Vagina (tissue), 2 donors: Measurements from ENCODE around the gene PLK2. TPM values are rescaled to one million over a fixed set of nuclear protein-coding genes. Genes with fewer than 3 reads are reported as not detected.

Source experiments
- DNase-seq, 2 donors: peaks; one replicate each; pipeline ENCODE4 v3.0.0-alpha.2; 2017; ENCODE audit errors: extremely low spot score in 2 of 2
- H3K27ac ChIP-seq: fragments of 200-600 bp; sonication (generic); one replicate; pipeline ENCODE4 v1.5.1; 2019
- H3K27me3 ChIP-seq: fragments of 200-600 bp; sonication (generic); one replicate; pipeline ENCODE4 v1.5.1; 2019
- H3K36me3 ChIP-seq, 2 donors: fragments of 200-600 bp; sonication (generic); one replicate each; pipeline ENCODE4 v1.5.1; 2017 to 2019
- H3K4me1 ChIP-seq: fragments of 200-600 bp; sonication (generic); one replicate; pipeline ENCODE4 v1.5.1; 2019
- H3K4me3 ChIP-seq, 2 donors: fragments of 200-600 bp; sonication (generic); 1 replicate in 1 of 2; 2 replicates in 1 of 2; pipeline ENCODE4 v1.5.1; 2016 to 2019
- H3K9me3 ChIP-seq: fragments of 200-600 bp; sonication (generic); one replicate; pipeline ENCODE4 v1.5.1; 2019
- CTCF ChIP-seq, 3 experiments: fragments of 450-650 bp in 2 of 3; fragments of 200-600 bp in 1 of 3; sonication (generic) in 1 of 3; IDR thresholded peaks; one replicate each; pipeline ENCODE4 v1.5.1; 2017 to 2019; ENCODE audit warnings: antibody characterized with exemption in 3 of 3, mild to moderate bottlenecking in 2 of 3, moderate library complexity in 2 of 3
- POLR2A ChIP-seq, 2 donors: fragments of 450-650 bp; IDR thresholded peaks; one replicate each; pipeline ENCODE4 v1.6.1; 2017; ENCODE audit warnings: antibody characterized with exemption in 2 of 2, mild to moderate bottlenecking in 2 of 2, moderate library complexity in 2 of 2
- POLR2AphosphoS5 ChIP-seq, 2 donors: sonication (generic); formaldehyde crosslinking; IDR thresholded peaks; one replicate each; pipeline ENCODE4 v1.9.0; 2017; ENCODE audit warnings: antibody characterized with exemption in 2 of 2, mild to moderate bottlenecking in 2 of 2, low read depth in 1 of 2; ENCODE audit not compliant: insufficient read depth in 1 of 2
- intact Hi-C: fragments of 100-400 bp; cut with DNase I; formaldehyde crosslinking; loops from one replicate; pipeline ENCODE4 v1.15.1; 2023
- total RNA-seq: library from RNA; depleted of rRNA; stranded (reverse); fragments of >200 nt; gene quantifications from one replicate; pipeline ENCODE4 v1.2.3, GENCODE V29; 2016

The PLK2 gene
- total RNA-seq, 1 donor from 2014 or later = 169 TPM

DNA sequence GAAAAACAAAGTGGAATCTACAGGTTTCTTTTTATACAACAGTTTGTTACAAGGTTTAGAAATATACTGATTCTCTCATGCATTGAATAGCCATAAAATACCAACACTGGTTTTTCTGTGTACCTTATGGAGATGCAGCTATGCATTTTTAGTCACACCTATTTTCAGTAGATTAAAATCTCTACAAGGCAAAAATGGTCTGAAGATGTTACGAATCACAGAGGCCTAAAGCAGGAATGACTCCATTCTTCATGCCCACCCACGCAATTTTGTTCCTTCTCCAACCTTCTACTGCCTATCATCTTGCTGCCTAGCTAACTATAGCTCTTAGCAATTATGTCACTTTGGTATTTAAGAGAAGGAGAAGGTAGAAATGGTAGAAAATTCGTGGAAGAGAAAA, 9.9 kb downstream of the PLK2 start:
- Histone ChIP-seq H3K4me3 (no peak overlapping the region), H3K27ac (no peak overlapping the region), H3K4me1 (peaks cover 33% of the 10 kb centered on the region), H3K27me3 (no peaks in the 10 kb centered on the region), H3K36me3 (peaks cover 0 to 13% of the 10 kb centered on the region in 2 donors), H3K9me3 (no peaks in the 10 kb centered on the region)
- no peak for TF ChIP-seq POLR2A (IDR thresholded peaks at IDR 0.05)
- no peak for TF ChIP-seq POLR2AphosphoS5 (IDR thresholded peaks at IDR 0.05; ENCODE audit: insufficient read depth in 1 of 2, low read depth in 1 of 2)
- no peak for TF ChIP-seq CTCF (IDR thresholded peaks at IDR 0.05)
- DNase-seq = no peak
- intact Hi-C loops = no loop called here

DNA sequence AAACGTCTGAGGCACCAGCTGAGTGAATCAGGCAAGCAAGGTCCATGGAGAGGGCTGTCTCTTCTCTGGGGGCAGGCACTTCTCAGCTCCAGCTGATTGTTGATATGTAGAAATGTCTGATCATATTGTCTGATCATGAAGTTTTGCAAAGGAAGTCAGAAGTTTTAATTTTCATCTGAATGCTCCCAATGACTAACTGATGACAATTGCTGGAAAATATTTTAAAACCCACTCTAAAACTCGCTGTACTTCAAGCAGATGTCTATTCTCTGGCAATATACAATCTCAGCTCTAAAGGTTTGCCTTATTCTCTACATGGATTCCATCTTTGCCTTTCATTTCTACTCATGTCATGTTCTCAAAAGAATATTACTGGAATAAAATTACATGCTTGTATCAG, 12.7 kb downstream of the PLK2 start:
- intact Hi-C loops = no loop called here
- Histone ChIP-seq H3K9me3 (no peaks in the 10 kb centered on the region), H3K36me3 (no peaks in the 10 kb centered on the region), H3K4me1 (peaks cover 5% of the 10 kb centered on the region), H3K4me3 (no peak overlapping the region), H3K27me3 (no peaks in the 10 kb centered on the region), H3K27ac (no peak overlapping the region)
- DNase-seq = no peak
- no peak for TF ChIP-seq CTCF (IDR thresholded peaks at IDR 0.05)

DNA sequence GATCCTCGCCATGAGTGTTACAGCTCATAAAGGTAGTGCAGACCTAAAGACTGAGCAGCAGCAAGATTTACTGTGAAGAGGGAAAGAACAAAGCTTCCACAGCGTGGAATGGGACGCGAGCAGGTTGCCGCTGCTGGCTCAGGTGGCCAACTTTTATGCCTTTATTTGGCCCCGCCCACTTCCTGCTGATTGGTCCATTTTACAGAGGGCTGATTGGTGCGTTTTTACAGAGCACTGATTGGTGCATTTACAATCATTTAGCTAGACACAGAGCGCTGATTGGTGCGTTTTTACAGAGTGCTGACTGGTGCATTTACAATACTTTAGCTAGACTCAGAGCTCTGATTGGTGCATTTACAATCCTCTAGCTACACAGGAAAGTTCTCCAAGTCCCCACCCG, 13.9 kb downstream of the PLK2 start:
- DNase-seq = no peak
- no peak overlapping the region for H3K4me3 ChIP-seq
- H3K9me3 ChIP-seq = no peaks in the 10 kb centered on the region
- no peaks in the 10 kb centered on the region for H3K4me1 ChIP-seq
- H3K27me3 ChIP-seq = no peaks in the 10 kb centered on the region
- no peaks in the 10 kb centered on the region for H3K36me3 ChIP-seq
- H3K27ac ChIP-seq = no peak overlapping the region
- intact Hi-C loops = no loop called here
- TF ChIP-seq CTCF (IDR thresholded peaks at IDR 0.05) = no peak
- TF ChIP-seq POLR2A (IDR thresholded peaks at IDR 0.05) = no peak
- no peak for TF ChIP-seq POLR2AphosphoS5 (IDR thresholded peaks at IDR 0.05; ENCODE audit: insufficient read depth in 1 of 2, low read depth in 1 of 2)

GRCh38 chr5:58444805-58445204, 15.1 kb downstream of the PLK2 start:
- Histone ChIP-seq H3K4me1 (no peaks in the 10 kb centered on the region), H3K27me3 (no peaks in the 10 kb centered on the region), H3K36me3 (no peaks in the 10 kb centered on the region), H3K27ac (no peak overlapping the region), H3K9me3 (no peaks in the 10 kb centered on the region), H3K4me3 (no peak overlapping the region)
- TF ChIP-seq POLR2AphosphoS5 (IDR thresholded peaks at IDR 0.05; ENCODE audit: insufficient read depth in 1 of 2, low read depth in 1 of 2) (no peak), CTCF (IDR thresholded peaks at IDR 0.05) (no peak), POLR2A (IDR thresholded peaks at IDR 0.05) (no peak)
- intact Hi-C loops = no loop called here
- DNase-seq = no peak

- no peak for DNase-seq
- no peaks in the 10 kb centered on the region for H3K36me3 ChIP-seq
- H3K4me3 ChIP-seq = no peak overlapping the region
- H3K27me3 ChIP-seq = no peaks in the 10 kb centered on the region
- no peak overlapping the region for H3K27ac ChIP-seq
- no peaks in the 10 kb centered on the region for H3K4me1 ChIP-seq
- TF ChIP-seq POLR2A (IDR thresholded peaks at IDR 0.05) (no peak), POLR2AphosphoS5 (IDR thresholded peaks at IDR 0.05; ENCODE audit: insufficient read depth in 1 of 2, low read depth in 1 of 2) (no peak), CTCF (IDR thresholded peaks at IDR 0.05) (no peak)
- intact Hi-C loops = no loop called here
- H3K9me3 ChIP-seq = no peaks in the 10 kb centered on the region
Measured at GRCh38 chr5:58440901-58441460, 18.9 kb downstream of the PLK2 start.
